ENCODE data around the gene NELL2.

DNA sequence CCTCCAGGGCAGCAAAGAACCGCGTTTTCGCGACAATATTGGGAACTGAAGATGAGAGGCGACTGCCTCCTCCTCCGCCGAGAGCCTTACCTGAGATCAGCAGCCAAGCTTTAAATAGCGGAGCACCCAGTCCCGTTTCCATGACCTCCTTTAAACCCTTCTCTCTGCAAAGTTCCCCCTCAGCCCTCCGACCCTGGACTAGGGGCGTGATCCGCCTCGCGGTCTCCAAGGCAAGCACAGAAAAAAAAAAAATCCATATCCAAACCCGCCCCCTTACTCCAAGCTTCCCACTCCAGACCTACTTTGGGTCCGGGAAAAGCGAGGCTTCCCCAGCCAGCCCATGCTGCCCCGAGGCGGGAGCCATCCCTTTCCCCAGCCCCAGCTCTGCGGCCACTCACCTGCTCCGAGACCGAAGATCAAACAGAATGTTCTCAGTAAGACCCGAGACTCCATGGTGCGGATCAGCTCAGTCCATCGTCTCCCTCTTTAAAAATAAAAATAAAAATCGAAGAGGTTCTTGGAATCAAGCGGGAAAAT is 630 bp downstream of the NELL2 start:
- peak; percentile 66 for TF ChIP-seq EZH2 (IDR thresholded peaks at IDR 0.05; ENCODE audit: low read length, missing control alignments)
- TF ChIP-seq, protein P1, sequence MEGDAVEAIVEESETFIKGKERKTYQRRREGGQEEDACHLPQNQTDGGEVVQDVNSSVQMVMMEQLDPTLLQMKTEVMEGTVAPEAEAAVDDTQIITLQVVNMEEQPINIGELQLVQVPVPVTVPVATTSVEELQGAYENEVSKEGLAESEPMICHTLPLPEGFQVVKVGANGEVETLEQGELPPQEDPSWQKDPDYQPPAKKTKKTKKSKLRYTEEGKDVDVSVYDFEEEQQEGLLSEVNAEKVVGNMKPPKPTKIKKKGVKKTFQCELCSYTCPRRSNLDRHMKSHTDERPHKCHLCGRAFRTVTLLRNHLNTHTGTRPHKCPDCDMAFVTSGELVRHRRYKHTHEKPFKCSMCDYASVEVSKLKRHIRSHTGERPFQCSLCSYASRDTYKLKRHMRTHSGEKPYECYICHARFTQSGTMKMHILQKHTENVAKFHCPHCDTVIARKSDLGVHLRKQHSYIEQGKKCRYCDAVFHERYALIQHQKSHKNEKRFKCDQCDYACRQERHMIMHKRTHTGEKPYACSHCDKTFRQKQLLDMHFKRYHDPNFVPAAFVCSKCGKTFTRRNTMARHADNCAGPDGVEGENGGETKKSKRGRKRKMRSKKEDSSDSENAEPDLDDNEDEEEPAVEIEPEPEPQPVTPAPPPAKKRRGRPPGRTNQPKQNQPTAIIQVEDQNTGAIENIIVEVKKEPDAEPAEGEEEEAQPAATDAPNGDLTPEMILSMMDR (conservative IDR thresholded peaks at IDR 0.05 in 1 of 2, IDR thresholded peaks at IDR 0.05 in 1 of 2; ENCODE audit: low read depth in 1 of 2, low read length in 2 of 2), result no peak
